HL-60 (cell line): Measurements from ENCODE around the gene PCCB.

Experiments used
- DNase-seq, 2 experiments: peaks; one replicate each; pipeline ENCODE4 v3.0.0-alpha.2; 2010 to 2020; ENCODE audit warnings: low read depth in 1 of 2, low spot score in 1 of 2
- H3K27ac ChIP-seq: fragments of 250-450 bp; sonication (Bioruptor Pico); replicated peaks from 2 replicates; pipeline ENCODE4 v1.5.1; 2020; ENCODE audit warnings: mild to moderate bottlenecking, moderate library complexity
- H3K27me3 ChIP-seq: fragments of 250-450 bp; sonication (Bioruptor Pico); 2 replicates; pipeline ENCODE4 v1.5.1; 2021; ENCODE audit warnings: mild to moderate bottlenecking, moderate library complexity; ENCODE audit not compliant: insufficient read depth, poor library complexity, severe bottlenecking
- H3K4me3 ChIP-seq: replicated peaks from 2 replicates; pipeline ENCODE4 v1.5.1; 2011; ENCODE audit warnings: mild to moderate bottlenecking, control low read depth, low read length; ENCODE audit not compliant: insufficient read depth
- GABPA ChIP-seq: IDR thresholded peaks from 2 replicates; pipeline ENCODE4 v1.6.1; 2012; ENCODE audit warnings: low read depth
- POLR2AphosphoS5 ChIP-seq: IDR thresholded peaks from 2 replicates; pipeline ENCODE4 v1.6.1; 2012; ENCODE audit warnings: low read depth
- SPI1 ChIP-seq: IDR thresholded peaks from 2 replicates; pipeline ENCODE4 v1.6.1; 2012; ENCODE audit warnings: low read depth, mild to moderate bottlenecking, borderline replicate concordance
- TF ChIP-seq, protein P1 (sequence below): IDR thresholded peaks from one replicate; pipeline ENCODE4 v1.5.1; 2011; ENCODE audit warnings: low read length, control low read depth, inconsistent platforms; ENCODE audit not compliant: insufficient read depth
- TF ChIP-seq, protein P2 (sequence below): IDR thresholded peaks from 2 replicates; pipeline ENCODE4 v1.6.1; 2012; ENCODE audit warnings: low read depth; ENCODE audit not compliant: insufficient replicate concordance

PCCB gene

DNA sequence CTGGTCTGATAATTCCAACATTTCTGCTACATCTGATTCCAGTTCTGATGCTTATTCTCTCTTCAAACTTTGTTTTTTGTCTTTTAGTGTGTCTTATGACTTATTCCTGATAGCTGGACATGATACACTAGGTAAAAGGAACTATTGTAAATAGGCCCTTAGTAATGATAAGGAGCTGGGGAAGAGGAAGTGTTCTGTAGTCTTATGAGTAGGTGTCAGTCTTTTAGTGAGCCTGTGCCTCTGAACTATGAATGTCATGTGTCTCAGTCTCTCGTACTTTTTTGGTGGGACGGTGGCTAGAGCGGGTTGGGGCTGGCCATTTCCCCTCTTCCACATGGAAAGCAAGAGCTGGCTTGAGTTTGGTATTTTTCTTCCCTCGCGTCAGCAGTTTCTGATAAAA is 41.2 kb downstream of the PCCB start:
- no peak for DNase-seq
- H3K4me3 ChIP-seq, result no peak overlapping the region
- H3K27me3 ChIP-seq, result no peaks in the 10 kb centered on the region
- H3K27ac ChIP-seq, result no peak overlapping the region
- TF ChIP-seq SPI1 (peak; percentile 59; the same call in 1 of the 2 replicates), POLR2AphosphoS5 (no peak)

DNA sequence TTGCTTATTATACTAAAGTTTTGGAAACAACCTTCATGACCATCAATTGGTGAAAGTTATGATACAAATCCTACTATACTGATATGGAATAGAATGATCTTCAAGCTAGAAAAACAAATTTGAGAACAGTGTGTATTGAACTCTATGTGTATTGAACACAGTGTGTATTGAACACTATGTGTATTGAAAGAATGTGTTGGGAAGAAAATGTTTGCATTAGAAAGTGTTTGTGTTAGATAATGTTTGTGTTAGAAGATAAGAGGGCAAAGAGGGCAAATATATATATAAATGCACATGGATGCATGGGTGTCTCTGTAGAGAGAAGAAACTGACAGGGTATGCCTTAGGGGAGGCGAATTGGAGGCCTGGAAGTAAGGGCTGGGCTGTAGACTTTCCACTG is 42.4 kb downstream of the PCCB start:
- H3K27ac ChIP-seq, result no peak overlapping the region
- TF ChIP-seq, protein P1, sequence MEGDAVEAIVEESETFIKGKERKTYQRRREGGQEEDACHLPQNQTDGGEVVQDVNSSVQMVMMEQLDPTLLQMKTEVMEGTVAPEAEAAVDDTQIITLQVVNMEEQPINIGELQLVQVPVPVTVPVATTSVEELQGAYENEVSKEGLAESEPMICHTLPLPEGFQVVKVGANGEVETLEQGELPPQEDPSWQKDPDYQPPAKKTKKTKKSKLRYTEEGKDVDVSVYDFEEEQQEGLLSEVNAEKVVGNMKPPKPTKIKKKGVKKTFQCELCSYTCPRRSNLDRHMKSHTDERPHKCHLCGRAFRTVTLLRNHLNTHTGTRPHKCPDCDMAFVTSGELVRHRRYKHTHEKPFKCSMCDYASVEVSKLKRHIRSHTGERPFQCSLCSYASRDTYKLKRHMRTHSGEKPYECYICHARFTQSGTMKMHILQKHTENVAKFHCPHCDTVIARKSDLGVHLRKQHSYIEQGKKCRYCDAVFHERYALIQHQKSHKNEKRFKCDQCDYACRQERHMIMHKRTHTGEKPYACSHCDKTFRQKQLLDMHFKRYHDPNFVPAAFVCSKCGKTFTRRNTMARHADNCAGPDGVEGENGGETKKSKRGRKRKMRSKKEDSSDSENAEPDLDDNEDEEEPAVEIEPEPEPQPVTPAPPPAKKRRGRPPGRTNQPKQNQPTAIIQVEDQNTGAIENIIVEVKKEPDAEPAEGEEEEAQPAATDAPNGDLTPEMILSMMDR, result no peak
- TF ChIP-seq, protein P2, sequence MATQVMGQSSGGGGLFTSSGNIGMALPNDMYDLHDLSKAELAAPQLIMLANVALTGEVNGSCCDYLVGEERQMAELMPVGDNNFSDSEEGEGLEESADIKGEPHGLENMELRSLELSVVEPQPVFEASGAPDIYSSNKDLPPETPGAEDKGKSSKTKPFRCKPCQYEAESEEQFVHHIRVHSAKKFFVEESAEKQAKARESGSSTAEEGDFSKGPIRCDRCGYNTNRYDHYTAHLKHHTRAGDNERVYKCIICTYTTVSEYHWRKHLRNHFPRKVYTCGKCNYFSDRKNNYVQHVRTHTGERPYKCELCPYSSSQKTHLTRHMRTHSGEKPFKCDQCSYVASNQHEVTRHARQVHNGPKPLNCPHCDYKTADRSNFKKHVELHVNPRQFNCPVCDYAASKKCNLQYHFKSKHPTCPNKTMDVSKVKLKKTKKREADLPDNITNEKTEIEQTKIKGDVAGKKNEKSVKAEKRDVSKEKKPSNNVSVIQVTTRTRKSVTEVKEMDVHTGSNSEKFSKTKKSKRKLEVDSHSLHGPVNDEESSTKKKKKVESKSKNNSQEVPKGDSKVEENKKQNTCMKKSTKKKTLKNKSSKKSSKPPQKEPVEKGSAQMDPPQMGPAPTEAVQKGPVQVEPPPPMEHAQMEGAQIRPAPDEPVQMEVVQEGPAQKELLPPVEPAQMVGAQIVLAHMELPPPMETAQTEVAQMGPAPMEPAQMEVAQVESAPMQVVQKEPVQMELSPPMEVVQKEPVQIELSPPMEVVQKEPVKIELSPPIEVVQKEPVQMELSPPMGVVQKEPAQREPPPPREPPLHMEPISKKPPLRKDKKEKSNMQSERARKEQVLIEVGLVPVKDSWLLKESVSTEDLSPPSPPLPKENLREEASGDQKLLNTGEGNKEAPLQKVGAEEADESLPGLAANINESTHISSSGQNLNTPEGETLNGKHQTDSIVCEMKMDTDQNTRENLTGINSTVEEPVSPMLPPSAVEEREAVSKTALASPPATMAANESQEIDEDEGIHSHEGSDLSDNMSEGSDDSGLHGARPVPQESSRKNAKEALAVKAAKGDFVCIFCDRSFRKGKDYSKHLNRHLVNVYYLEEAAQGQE, result no peak
- TF ChIP-seq SPI1, result no peak
- no peak for TF ChIP-seq POLR2AphosphoS5
- TF ChIP-seq GABPA, result no peak
- H3K27me3 ChIP-seq, result no peaks in the 10 kb centered on the region
- no peak for DNase-seq
- H3K4me3 ChIP-seq, result no peak overlapping the region

DNA sequence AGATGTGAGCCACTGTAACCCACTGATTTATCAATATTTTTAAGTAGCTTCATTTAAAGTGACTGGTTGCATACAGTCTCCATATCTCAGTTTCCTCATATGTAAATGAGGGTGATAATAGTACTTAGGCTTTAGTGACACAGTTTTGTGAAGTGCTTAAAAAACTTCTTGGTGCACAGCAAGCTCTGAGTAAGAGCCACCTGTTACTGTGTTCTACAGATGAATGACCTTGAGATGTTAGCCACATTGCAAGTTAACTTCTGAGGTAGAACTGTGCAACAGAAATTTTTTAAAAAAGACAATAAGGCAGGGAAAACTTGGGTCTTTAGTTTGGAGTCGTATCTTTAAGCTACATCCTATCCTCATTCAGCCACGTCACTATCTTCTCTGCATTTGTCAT is 43.1 kb downstream of the PCCB start:
- TF ChIP-seq, protein P2, result no peak
- TF ChIP-seq, protein P1, result no peak
- TF ChIP-seq POLR2AphosphoS5 (no peak), GABPA (no peak), SPI1 (no peak)
- Histone ChIP-seq H3K27me3 (no peaks in the 10 kb centered on the region), H3K27ac (no peak overlapping the region; the same call in 1 of the 2 replicates), H3K4me3 (no peak overlapping the region)
- DNase-seq, result no peak

DNA sequence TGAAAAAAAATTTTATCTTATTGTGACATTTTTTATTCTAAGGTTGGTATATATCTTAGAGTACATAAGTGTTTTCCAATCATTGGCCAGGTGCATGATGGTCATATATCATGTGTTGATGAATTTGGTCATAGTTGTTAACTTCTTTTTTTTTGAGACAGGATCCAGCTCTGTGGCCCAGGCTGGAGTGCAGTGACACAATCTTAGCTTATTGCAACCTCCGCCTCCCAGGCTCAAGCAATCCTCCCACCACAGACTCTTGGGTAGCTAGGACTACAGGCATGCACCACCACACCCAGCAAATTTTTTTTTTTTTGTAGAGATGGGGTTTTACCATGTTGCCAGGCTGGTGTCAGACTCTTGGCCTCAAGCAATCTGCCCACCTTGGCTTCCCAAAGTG is 44.0 kb downstream of the PCCB start:
- no peaks in the 10 kb centered on the region for H3K27me3 ChIP-seq
- no peak overlapping the region for H3K27ac ChIP-seq
- H3K4me3 ChIP-seq, result no peak overlapping the region
- no peak for TF ChIP-seq GABPA
- no peak for TF ChIP-seq POLR2AphosphoS5
- no peak for TF ChIP-seq SPI1
- TF ChIP-seq, protein P2, result no peak
- TF ChIP-seq, protein P1, result no peak
- peak in 1 of 2 experiments; percentile 42 for DNase-seq
